Testis (tissue), 3 donors: ENCODE results near the gene UBE3C. TPM values are rescaled to one million over a fixed set of nuclear protein-coding genes. Genes with fewer than 3 reads are reported as not detected.

Experiments used
- DNase-seq: peaks from one replicate; pipeline ENCODE4 v3.0.0-alpha.2; 2019
- H3K27ac ChIP-seq, 2 donors: fragments of 200-600 bp; sonication (generic); one replicate each; pipeline ENCODE4 v1.5.1; 2019
- H3K27me3 ChIP-seq: fragments of 200-600 bp; sonication (generic); one replicate; pipeline ENCODE4 v1.5.1; 2019
- H3K36me3 ChIP-seq: fragments of 200-600 bp; sonication (generic); one replicate; pipeline ENCODE4 v1.5.1; 2017; ENCODE audit warnings: low read depth; ENCODE audit errors: missing control alignments
- H3K4me1 ChIP-seq: fragments of 200-600 bp; sonication (generic); one replicate; pipeline ENCODE4 v1.5.1; 2019
- H3K4me3 ChIP-seq, 2 donors: fragments of 200-600 bp; sonication (generic); one replicate each; pipeline ENCODE4 v1.5.1; 2017 to 2019
- H3K9me3 ChIP-seq: fragments of 200-600 bp; sonication (generic); one replicate; pipeline ENCODE4 v1.5.1; 2017
- CTCF ChIP-seq, 3 experiments: fragments of 450-650 bp in 2 of 3; fragments of 200-600 bp in 1 of 3; sonication (generic) in 1 of 3; IDR thresholded peaks; one replicate each; pipeline ENCODE4 v1.5.1; 2016 to 2019; ENCODE audit warnings: antibody characterized with exemption in 3 of 3, mild to moderate bottlenecking in 2 of 3, moderate library complexity in 1 of 3
- POLR2A ChIP-seq: fragments of 450-650 bp; IDR thresholded peaks from one replicate; pipeline ENCODE4 v1.6.1; 2017; ENCODE audit warnings: antibody characterized with exemption, mild to moderate bottlenecking, moderate library complexity
- WGBS, 2 donors: methylation state at CpG; one replicate each; pipeline ENCODE4 v1.1.5; 2018; 5-methylcytosine and 5-hydroxymethylcytosine counted together
- intact Hi-C: fragments of 100-400 bp; cut with DNase I; formaldehyde crosslinking; loops from one replicate; pipeline ENCODE4 v1.15.1; 2023; ENCODE audit warnings: low total_unique reads
- polyA plus RNA-seq: library from polyadenylated mRNA; stranded (reverse); fragments of 350-450 nt; fragmentation: Illumina TruSeq; extraction: RNeasy Lipid Tissue Mini Kit (QIAGEN cat#74804); gene quantifications from one replicate; pipeline ENCODE4 v1.2.3, GENCODE V29; 2014; ENCODE audit warnings: low read depth, low replicate concordance; ENCODE audit not compliant: insufficient read depth
- total RNA-seq, 2 donors: library from RNA; depleted of rRNA; stranded (reverse); fragments of >200 nt; gene quantifications; one replicate each; pipeline ENCODE4 v1.2.3, GENCODE V29; 2016

Gene UBE3C
- total and polyA plus RNA-seq, 3 donors from 2014 or later: 69.4 to 95.9 (median 86.0) TPM

GRCh38 chr7:157282141-157282801 lies 143.5 kb downstream of the UBE3C start:
- WGBS, 2 donors: 80 to 81% methylated on average over 18 to 25 of the region's 25 CpGs
- Histone ChIP-seq H3K9me3 (no peaks in the 10 kb centered on the region), H3K36me3 (no peaks in the 10 kb centered on the region), H3K27me3 (no peaks in the 10 kb centered on the region), H3K27ac (no peak overlapping the region), H3K4me1 (peaks cover 2% of the 10 kb centered on the region), H3K4me3 (no peak overlapping the region)
- intact Hi-C loops: no loop called here
- TF ChIP-seq POLR2A (no peak), CTCF (IDR thresholded peaks at IDR 0.05) (no peak)
- no peak for DNase-seq

DNA sequence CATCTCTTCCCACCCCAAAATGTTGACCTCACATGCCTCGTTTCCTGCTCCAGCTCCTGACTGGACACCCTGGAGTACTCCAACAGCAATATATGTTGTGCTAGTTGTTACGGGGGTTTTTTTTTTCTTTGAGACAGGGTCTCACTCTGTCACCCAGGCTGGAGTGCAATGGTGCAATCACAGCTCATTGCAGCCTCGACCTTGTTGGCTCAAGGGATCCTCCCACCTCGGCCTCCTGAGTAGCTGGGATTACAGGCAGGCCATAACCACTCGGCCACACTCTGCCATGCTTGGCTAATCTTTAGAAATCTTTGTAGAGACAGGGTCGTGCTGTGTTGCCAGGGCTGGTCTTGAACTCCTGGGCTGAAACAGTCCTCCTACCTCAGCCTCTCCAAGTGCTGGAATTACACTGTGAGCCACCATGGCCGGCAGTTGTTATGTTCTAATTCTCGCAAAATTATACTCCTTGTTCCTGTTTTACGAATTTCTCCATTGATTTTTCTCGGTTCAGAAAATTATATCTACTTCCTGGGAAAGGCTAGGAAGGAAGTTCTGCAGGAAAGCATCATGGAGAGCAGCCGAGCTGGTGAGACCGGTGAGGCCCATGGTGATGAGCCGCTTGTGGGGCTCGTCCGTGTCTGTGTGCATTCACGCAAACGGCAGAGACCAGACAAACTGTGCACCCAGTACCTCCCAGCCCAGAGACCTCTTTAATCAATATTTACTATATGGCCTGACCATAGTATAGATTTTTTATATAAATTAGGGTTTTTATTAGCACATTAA lies 145.7 kb downstream of the UBE3C start:
- TF ChIP-seq POLR2A (no peak), CTCF (IDR thresholded peaks at IDR 0.05) (no peak)
- no peak for DNase-seq
- intact Hi-C loops: no loop called here
- Histone ChIP-seq H3K4me3 (no peak overlapping the region), H3K36me3 (no peaks in the 10 kb centered on the region), H3K27me3 (no peaks in the 10 kb centered on the region), H3K4me1 (no peaks in the 10 kb centered on the region), H3K27ac (no peak overlapping the region), H3K9me3 (no peaks in the 10 kb centered on the region)
- WGBS, 2 donors: 88 to 94% methylated on average over 17 of the region's 17 CpGs

- H3K9me3 ChIP-seq: no peaks in the 10 kb centered on the region
- no peak overlapping the region for H3K4me3 ChIP-seq
- H3K4me1 ChIP-seq: no peaks in the 10 kb centered on the region
- H3K27me3 ChIP-seq: no peaks in the 10 kb centered on the region
- H3K36me3 ChIP-seq: no peaks in the 10 kb centered on the region
- DNase-seq: no peak
- intact Hi-C loops: no loop called here
- TF ChIP-seq POLR2A: no peak
- no peak for TF ChIP-seq CTCF (IDR thresholded peaks at IDR 0.05)
- 53 to 64% methylated on average over 17 to 29 of the region's 29 CpGs for WGBS, 2 donors
- no peak overlapping the region for H3K27ac ChIP-seq
Measured at GRCh38 chr7:157291404-157292080, 152.8 kb downstream of the UBE3C start.

- no peaks in the 10 kb centered on the region for H3K36me3 ChIP-seq
- 86 to 95% methylated on average over 9 of the region's 9 CpGs for WGBS, 2 donors
- intact Hi-C loops: no loop called here
- TF ChIP-seq POLR2A (no peak), CTCF (IDR thresholded peaks at IDR 0.05) (no peak)
- DNase-seq: no peak
- H3K9me3 ChIP-seq: no peaks in the 10 kb centered on the region
- no peak overlapping the region for H3K4me3 ChIP-seq
- H3K4me1 ChIP-seq: no peaks in the 10 kb centered on the region
- no peak overlapping the region for H3K27ac ChIP-seq
- no peaks in the 10 kb centered on the region for H3K27me3 ChIP-seq
Measured at GRCh38 chr7:157292258-157292657, 153.5 kb downstream of the UBE3C start.
